ENCODE measurements around the gene TMEM239. TPM values are rescaled to one million over a fixed set of nuclear protein-coding genes. Genes with fewer than 3 reads are reported as not detected.
"Not testable (repeated sequence)": the region's sequence is repeated elsewhere in the genome, so short reads cannot be mapped to it uniquely, and the experiment has no call there.

Gene TMEM239
- total RNA-seq = not detected
- polyA plus RNA-seq (ENCODE audit: insufficient read depth in 1 of 8, insufficient read length in 8 of 8, low replicate concordance in 1 of 8) = under 1 TPM in 1 of 8 donors, not detected in 7; 0.11 TPM
- long read RNA-seq, donor 1 = 0 reads
- long read RNA-seq, donor 2 = 0 reads
- long read RNA-seq, donor 3 = 0 reads
- long read RNA-seq, donor 4 = 0 reads
- long read RNA-seq, donor 5 = 0 reads
- long read RNA-seq, donor 6 = 0 reads
- long read RNA-seq, donor 7 = 0 reads
- long read RNA-seq, donor 8 = 0 reads
- long read RNA-seq, donor 9 = 0 reads
- long read RNA-seq, donor 10 = 0 reads
- long read RNA-seq, donor 11 = 0 reads

DNA sequence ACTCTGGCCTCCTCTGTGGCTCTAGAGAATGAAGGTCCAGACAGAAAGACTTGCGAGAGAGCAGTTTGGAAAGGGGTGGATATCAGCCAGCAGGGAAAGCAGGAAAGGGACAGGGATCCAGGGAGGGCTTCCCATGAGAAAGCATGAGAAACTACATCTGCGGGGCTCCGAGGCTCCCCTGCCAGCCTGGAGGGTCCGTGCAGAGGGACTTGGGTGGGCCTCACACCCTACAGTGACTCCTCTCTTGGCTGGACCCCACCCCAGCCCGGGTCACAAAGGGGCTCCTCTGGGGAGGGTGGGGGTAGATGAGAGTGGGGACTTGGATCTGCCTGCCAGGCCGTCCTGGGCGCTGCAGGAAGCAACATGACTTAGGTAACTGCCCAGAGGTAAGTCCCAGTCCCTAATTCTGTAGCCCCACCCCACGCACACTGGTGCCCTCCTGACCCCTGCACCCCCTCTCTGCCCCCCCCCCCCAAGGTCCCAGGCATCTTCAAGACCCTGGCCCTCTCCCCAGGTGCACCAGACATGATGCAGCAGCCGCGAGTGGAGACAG is at the start of gene TMEM239:
Gene TMEM239, plus strand, starts transcription at position 335 of the 553 bp plus-strand sequence. Its CDS starts 191 bp downstream, at position 526.
- 55% methylated on average over 3 of the region's 10 CpGs for WGBS (ENCODE audit: insufficient coverage)

GRCh38 chr20:2767768-2768631 is 48.2 kb upstream of the TMEM239 start:
- DNase-seq = no peak
- no peak overlapping the region for H3K27ac ChIP-seq (ENCODE audit: low read length)
- peaks cover 20% of the 10 kb centered on the region for H3K27me3 ChIP-seq (ENCODE audit: control insufficient read depth, insufficient read depth, low read length)
- 57% methylated on average over 6 of the region's 15 CpGs for WGBS (ENCODE audit: insufficient coverage)
- H3K9me3 ChIP-seq (replicated peaks; ENCODE audit: control insufficient read depth, low read depth, low read length) = no peaks in the 10 kb centered on the region
- no peaks in the 10 kb centered on the region for H3K36me3 ChIP-seq (ENCODE audit: control insufficient read depth, insufficient read depth, low read length)
- H3K4me1 ChIP-seq (ENCODE audit: control insufficient read depth, insufficient read depth, low read length) = no peaks in the 10 kb centered on the region
- no peak overlapping the region for H3K4me3 ChIP-seq (ENCODE audit: low read length)

More for the DNA sequence above, at the start of gene TMEM239:
- no peaks in the 10 kb centered on the region for H3K36me3 ChIP-seq (ENCODE audit: control insufficient read depth, insufficient read depth, low read length)
- peaks cover 16% of the 10 kb centered on the region for H3K4me1 ChIP-seq (ENCODE audit: control insufficient read depth, insufficient read depth, low read length)
- H3K4me3 ChIP-seq (ENCODE audit: low read length) = no peak within 1 kb of the TSS
- peaks cover 20% of the 10 kb centered on the region for H3K27me3 ChIP-seq (ENCODE audit: control insufficient read depth, insufficient read depth, low read length)
- no peak within 1 kb of the TSS for H3K27ac ChIP-seq (ENCODE audit: low read length)
- peaks cover 5% of the 10 kb centered on the region for H3K9me3 ChIP-seq (replicated peaks; ENCODE audit: control insufficient read depth, low read depth, low read length)
- DNase-seq = no peak

GRCh38 chr20:2768632-2769015 is 47.5 kb upstream of the TMEM239 start:
- H3K27me3 ChIP-seq (ENCODE audit: control insufficient read depth, insufficient read depth, low read length) = peaks cover 20% of the 10 kb centered on the region
- no peak for DNase-seq
- no peaks in the 10 kb centered on the region for H3K4me1 ChIP-seq (ENCODE audit: control insufficient read depth, insufficient read depth, low read length)
- no peaks in the 10 kb centered on the region for H3K9me3 ChIP-seq (replicated peaks; ENCODE audit: control insufficient read depth, low read depth, low read length)
- no peaks in the 10 kb centered on the region for H3K36me3 ChIP-seq (ENCODE audit: control insufficient read depth, insufficient read depth, low read length)
- no peak overlapping the region for H3K27ac ChIP-seq (ENCODE audit: low read length)
- no peak overlapping the region for H3K4me3 ChIP-seq (ENCODE audit: low read length)
- WGBS (ENCODE audit: insufficient coverage) = no CpG with 5 or more reads among the region's 5 CpGs

DNA sequence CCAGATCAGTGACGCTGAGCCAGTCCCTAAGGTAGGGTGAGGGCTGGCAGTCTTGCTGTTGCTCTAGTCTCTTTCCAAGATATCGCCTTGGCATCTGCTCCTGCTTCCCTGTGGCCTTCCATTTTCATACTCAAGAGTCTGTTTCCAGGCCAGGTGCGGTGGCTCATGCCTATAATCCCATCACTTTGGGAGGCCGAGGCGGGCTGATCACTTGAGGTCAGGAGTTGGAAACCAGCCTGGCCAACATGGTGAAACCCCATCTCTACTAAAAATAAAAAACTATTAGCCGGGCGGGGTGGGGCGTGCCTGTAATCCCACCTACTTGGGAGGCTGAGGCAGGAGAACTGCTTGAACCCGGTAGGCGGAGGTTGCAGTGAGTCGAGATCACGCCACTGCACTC is 46.1 kb upstream of the TMEM239 start:
- not testable (repeated sequence) for H3K9me3 ChIP-seq (replicated peaks; ENCODE audit: control insufficient read depth, low read depth, low read length); H3K4me3 ChIP-seq (ENCODE audit: low read length); H3K27ac ChIP-seq (ENCODE audit: low read length); H3K36me3 ChIP-seq (ENCODE audit: control insufficient read depth, insufficient read depth, low read length); H3K4me1 ChIP-seq (ENCODE audit: control insufficient read depth, insufficient read depth, low read length); DNase-seq
- 92% methylated on average over 8 of the region's 12 CpGs for WGBS (ENCODE audit: insufficient coverage)
- H3K27me3 ChIP-seq (ENCODE audit: control insufficient read depth, insufficient read depth, low read length) = peaks cover 17% of the 10 kb centered on the region

- 6% methylated on average over 2 of the region's 12 CpGs for WGBS (ENCODE audit: insufficient coverage)
- no peaks in the 10 kb centered on the region for H3K4me1 ChIP-seq (ENCODE audit: control insufficient read depth, insufficient read depth, low read length)
- H3K27me3 ChIP-seq (ENCODE audit: control insufficient read depth, insufficient read depth, low read length) = peaks cover 17% of the 10 kb centered on the region
- H3K36me3 ChIP-seq (ENCODE audit: control insufficient read depth, insufficient read depth, low read length) = no peaks in the 10 kb centered on the region
- H3K4me3 ChIP-seq (ENCODE audit: low read length) = no peak overlapping the region
- H3K27ac ChIP-seq (ENCODE audit: low read length) = no peak overlapping the region
- DNase-seq = no peak
- no peaks in the 10 kb centered on the region for H3K9me3 ChIP-seq (replicated peaks; ENCODE audit: control insufficient read depth, low read depth, low read length)
Observed at GRCh38 chr20:2771631-2772080, 44.5 kb upstream of the TMEM239 start.

- Histone ChIP-seq H3K36me3 (ENCODE audit: control insufficient read depth, insufficient read depth, low read length) (no peaks in the 10 kb centered on the region), H3K4me3 (ENCODE audit: low read length) (no peak overlapping the region), H3K4me1 (ENCODE audit: control insufficient read depth, insufficient read depth, low read length) (no peaks in the 10 kb centered on the region), H3K27ac (ENCODE audit: low read length) (no peak overlapping the region), H3K27me3 (ENCODE audit: control insufficient read depth, insufficient read depth, low read length) (peaks cover 13% of the 10 kb centered on the region), H3K9me3 (replicated peaks; ENCODE audit: control insufficient read depth, low read depth, low read length) (no peaks in the 10 kb centered on the region)
- DNase-seq = no peak
- WGBS (ENCODE audit: insufficient coverage) = 91% methylated on average over 7 of the region's 9 CpGs
Observed at GRCh38 chr20:2773812-2774211, 42.4 kb upstream of the TMEM239 start.

DNA sequence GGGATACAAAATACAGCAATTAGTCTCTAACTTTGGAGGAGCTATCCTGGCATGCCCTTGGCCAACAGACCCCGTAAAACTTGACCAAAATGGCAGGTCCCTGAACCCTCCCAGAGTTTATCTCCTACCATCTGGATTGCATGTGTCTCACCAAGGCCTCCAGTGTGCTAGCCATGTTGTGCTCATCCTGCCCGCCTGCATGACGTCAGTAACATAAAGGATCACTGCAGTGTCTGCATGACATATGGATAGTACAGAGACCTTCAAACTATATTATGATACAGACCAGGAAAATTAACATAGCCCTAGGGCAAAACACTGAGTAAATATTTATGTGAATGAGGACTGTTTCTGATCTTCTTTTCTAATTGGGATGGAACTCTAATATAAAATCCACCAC is 41.0 kb upstream of the TMEM239 start:
- WGBS (ENCODE audit: insufficient coverage) = 75% methylated on average over 1 of the region's 3 CpGs

GRCh38 chr20:2778602-2779321 is 37.4 kb upstream of the TMEM239 start:
- no peak overlapping the region for H3K27ac ChIP-seq (ENCODE audit: low read length)
- 84% methylated on average over 3 of the region's 10 CpGs for WGBS (ENCODE audit: insufficient coverage)
- no peaks in the 10 kb centered on the region for H3K36me3 ChIP-seq (ENCODE audit: control insufficient read depth, insufficient read depth, low read length)
- DNase-seq = no peak
- no peaks in the 10 kb centered on the region for H3K4me1 ChIP-seq (ENCODE audit: control insufficient read depth, insufficient read depth, low read length)
- no peak overlapping the region for H3K4me3 ChIP-seq (ENCODE audit: low read length)
- peaks cover 3% of the 10 kb centered on the region for H3K27me3 ChIP-seq (ENCODE audit: control insufficient read depth, insufficient read depth, low read length)
- H3K9me3 ChIP-seq (replicated peaks; ENCODE audit: control insufficient read depth, low read depth, low read length) = no peaks in the 10 kb centered on the region

More for the DNA sequence above, 41.0 kb upstream of the TMEM239 start:
- Histone ChIP-seq H3K36me3 (ENCODE audit: control insufficient read depth, insufficient read depth, low read length) (no peaks in the 10 kb centered on the region), H3K9me3 (replicated peaks; ENCODE audit: control insufficient read depth, low read depth, low read length) (no peaks in the 10 kb centered on the region), H3K4me3 (ENCODE audit: low read length) (no peak overlapping the region), H3K27ac (ENCODE audit: low read length) (no peak overlapping the region), H3K4me1 (ENCODE audit: control insufficient read depth, insufficient read depth, low read length) (no peaks in the 10 kb centered on the region), H3K27me3 (ENCODE audit: control insufficient read depth, insufficient read depth, low read length) (peaks cover 3% of the 10 kb centered on the region)
- no peak for DNase-seq

GRCh38 chr20:2780948-2781347 is 35.2 kb upstream of the TMEM239 start:
- Histone ChIP-seq H3K27ac (ENCODE audit: low read length) (no peak overlapping the region), H3K36me3 (ENCODE audit: control insufficient read depth, insufficient read depth, low read length) (no peaks in the 10 kb centered on the region), H3K4me1 (ENCODE audit: control insufficient read depth, insufficient read depth, low read length) (no peaks in the 10 kb centered on the region), H3K27me3 (ENCODE audit: control insufficient read depth, insufficient read depth, low read length) (peaks cover 3% of the 10 kb centered on the region), H3K4me3 (ENCODE audit: low read length) (no peak overlapping the region), H3K9me3 (replicated peaks; ENCODE audit: control insufficient read depth, low read depth, low read length) (no peaks in the 10 kb centered on the region)
- DNase-seq = no peak
- WGBS (ENCODE audit: insufficient coverage) = no CpG with 5 or more reads among the region's 3 CpGs

Measured in muscle of leg (tissue), 16 donors.